Glutamatergic neuron (in vitro differentiated cells): ENCODE measurements around the gene HPN. TPM values are rescaled to one million over a fixed set of nuclear protein-coding genes. Genes with fewer than 3 reads are reported as not detected.

Source experiments
- DNase-seq: peaks from one replicate; pipeline ENCODE4 v3.0.0; 2022
- H3K27ac Mint-ChIP-seq: one replicate; pipeline ENCODE4 v1.8.0; 2020; ENCODE audit warnings: mild to moderate bottlenecking, mixed read lengths, inconsistent platforms; ENCODE audit not compliant: unreplicated experiment
- H3K27me3 Mint-ChIP-seq: one replicate; pipeline ENCODE4 v1.8.0; 2020; ENCODE audit warnings: mild to moderate bottlenecking, moderate library complexity, mixed read lengths, inconsistent platforms; ENCODE audit not compliant: unreplicated experiment
- H3K36me3 Mint-ChIP-seq: one replicate; pipeline ENCODE4 v1.8.0; 2020; ENCODE audit warnings: mild to moderate bottlenecking, mixed read lengths, inconsistent platforms; ENCODE audit not compliant: unreplicated experiment
- H3K4me1 Mint-ChIP-seq: one replicate; pipeline ENCODE4 v1.8.0; 2020; ENCODE audit warnings: mild to moderate bottlenecking, low read depth, mixed read lengths, inconsistent platforms; ENCODE audit not compliant: unreplicated experiment
- H3K4me3 Mint-ChIP-seq: one replicate; pipeline ENCODE4 v1.8.0; 2020; ENCODE audit warnings: mild to moderate bottlenecking, mixed read lengths, inconsistent platforms; ENCODE audit not compliant: unreplicated experiment
- H3K9me3 Mint-ChIP-seq: one replicate; pipeline ENCODE4 v1.8.0; 2020; ENCODE audit warnings: mild to moderate bottlenecking, moderate library complexity, mixed read lengths, inconsistent platforms; ENCODE audit not compliant: unreplicated experiment
- CTCF ChIP-seq: fragments of 200-600 bp; sonication (generic); IDR thresholded peaks from one replicate; pipeline ENCODE4 v1.5.0; 2021; ENCODE audit not compliant: partially characterized antibody, unreplicated experiment
- total RNA-seq: library from RNA; stranded (reverse); fragmentation: NEBNext Ultra II Directional; extraction: Animal tissue kit (Norgen Biotek cat#: 25700); gene quantifications from one replicate; pipeline ENCODE4 v1.2.1, GENCODE V29; 2021; ENCODE audit not compliant: unreplicated experiment

The HPN gene
- total RNA-seq, 1 donor from 2014 or later, result 0.29 TPM

- no peak overlapping the region for H3K4me3 Mint-ChIP-seq
- peaks cover 15% of the 10 kb centered on the region for H3K27me3 Mint-ChIP-seq
- peaks cover 14% of the 10 kb centered on the region for H3K9me3 Mint-ChIP-seq
- H3K4me1 Mint-ChIP-seq, result peaks cover 26% of the 10 kb centered on the region
- peaks cover 5% of the 10 kb centered on the region for H3K36me3 Mint-ChIP-seq
- DNase-seq, result no peak
- no peak overlapping the region for H3K27ac Mint-ChIP-seq
- no peak for TF ChIP-seq CTCF
Observed at GRCh38 chr19:35029737-35030256, 11.7 kb upstream of the HPN start.

- peak within 1 kb of the TSS; percentile 76 for H3K27ac Mint-ChIP-seq
- no peak for TF ChIP-seq CTCF
- peaks cover 14% of the 10 kb centered on the region for H3K9me3 Mint-ChIP-seq
- H3K27me3 Mint-ChIP-seq, result peaks cover 15% of the 10 kb centered on the region
- peaks cover 5% of the 10 kb centered on the region for H3K36me3 Mint-ChIP-seq
- DNase-seq, result peak; percentile 82
- H3K4me1 Mint-ChIP-seq, result peaks cover 26% of the 10 kb centered on the region
- H3K4me3 Mint-ChIP-seq, result peak within 1 kb of the TSS; percentile 95
Observed at GRCh38 chr19:35030257-35031071, 11.1 kb upstream of the HPN start, which contains the start of gene SCN1B. Gene SCN1B (plus strand): TSS chr19:35030470. CDS start chr19:35030821, 351 bp downstream.

DNA sequence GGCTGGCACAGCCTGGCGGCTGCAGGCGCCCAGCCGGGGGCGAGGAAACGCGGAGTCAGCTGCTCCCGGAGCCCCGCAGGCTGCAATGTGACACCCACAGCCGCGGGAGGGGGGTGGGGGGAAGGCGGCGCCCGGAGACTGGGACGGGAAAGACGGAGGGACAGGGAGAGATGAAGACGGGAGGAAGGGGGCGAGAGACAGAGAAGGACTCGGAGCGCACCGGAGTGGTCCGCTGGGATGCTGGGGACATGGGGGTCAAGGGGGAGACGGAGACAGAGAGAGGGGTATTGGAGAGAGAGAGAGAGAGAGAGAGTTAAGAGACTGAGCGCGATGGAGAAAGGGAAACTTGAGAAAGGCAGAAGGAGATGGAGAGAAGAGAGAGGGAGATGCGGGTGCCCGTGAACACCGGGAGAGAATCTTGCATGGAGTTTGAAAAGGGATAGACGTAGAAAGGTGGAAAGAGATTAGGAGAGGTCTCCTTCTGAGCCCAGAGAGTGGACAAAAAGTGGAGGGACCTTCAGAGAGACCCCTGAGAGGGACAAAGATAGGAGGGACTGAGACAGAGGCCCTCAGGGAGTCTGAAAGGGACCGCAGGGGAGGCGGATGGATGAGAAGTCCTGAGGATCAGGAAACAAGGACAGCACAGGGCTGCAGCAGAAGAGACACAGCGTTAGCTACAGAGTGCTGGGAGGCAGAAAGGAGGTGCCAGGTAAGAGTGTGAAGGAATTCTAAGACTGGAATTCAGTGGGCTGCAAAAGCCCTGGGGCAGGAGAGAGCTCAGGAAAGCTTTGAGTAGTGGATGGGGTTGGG is 10.2 kb upstream of the HPN start:
- peak; percentile 61 for DNase-seq
- Mint-ChIP-seq H3K4me1 (peaks cover 26% of the 10 kb centered on the region), H3K9me3 (peaks cover 14% of the 10 kb centered on the region), H3K27ac (peak overlapping the region; percentile 76), H3K36me3 (peaks cover 5% of the 10 kb centered on the region), H3K4me3 (peak overlapping the region; percentile 95), H3K27me3 (peaks cover 15% of the 10 kb centered on the region)
- no peak for TF ChIP-seq CTCF

- H3K4me3 Mint-ChIP-seq, result peak overlapping the region; percentile 95
- H3K36me3 Mint-ChIP-seq, result peaks cover under 1% of the 10 kb centered on the region
- H3K27me3 Mint-ChIP-seq, result peaks cover 15% of the 10 kb centered on the region
- H3K4me1 Mint-ChIP-seq, result peaks cover 26% of the 10 kb centered on the region
- H3K9me3 Mint-ChIP-seq, result peaks cover 12% of the 10 kb centered on the region
- no peak for TF ChIP-seq CTCF
- peak overlapping the region; percentile 83 for H3K27ac Mint-ChIP-seq
- DNase-seq, result no peak
Observed at GRCh38 chr19:35032356-35032865, 9.1 kb upstream of the HPN start.
